K562 treated with DMSO at 1 percent for 48 hours (cell line): Measurements from ENCODE around the gene SLC32A1. TPM values are rescaled to one million over a fixed set of nuclear protein-coding genes. Genes with fewer than 3 reads are reported as not detected.

Experiments
- total RNA-seq: library from RNA; unstranded; fragments of 300-600 nt; gene quantifications from 2 replicates; pipeline ENCODE4 v1.2.3, GENCODE V29; 2022; ENCODE audit warnings: low replicate concordance; ENCODE audit errors: extremely low read depth

Gene SLC32A1
- total RNA-seq, result not detected in 2 replicates

DNA sequence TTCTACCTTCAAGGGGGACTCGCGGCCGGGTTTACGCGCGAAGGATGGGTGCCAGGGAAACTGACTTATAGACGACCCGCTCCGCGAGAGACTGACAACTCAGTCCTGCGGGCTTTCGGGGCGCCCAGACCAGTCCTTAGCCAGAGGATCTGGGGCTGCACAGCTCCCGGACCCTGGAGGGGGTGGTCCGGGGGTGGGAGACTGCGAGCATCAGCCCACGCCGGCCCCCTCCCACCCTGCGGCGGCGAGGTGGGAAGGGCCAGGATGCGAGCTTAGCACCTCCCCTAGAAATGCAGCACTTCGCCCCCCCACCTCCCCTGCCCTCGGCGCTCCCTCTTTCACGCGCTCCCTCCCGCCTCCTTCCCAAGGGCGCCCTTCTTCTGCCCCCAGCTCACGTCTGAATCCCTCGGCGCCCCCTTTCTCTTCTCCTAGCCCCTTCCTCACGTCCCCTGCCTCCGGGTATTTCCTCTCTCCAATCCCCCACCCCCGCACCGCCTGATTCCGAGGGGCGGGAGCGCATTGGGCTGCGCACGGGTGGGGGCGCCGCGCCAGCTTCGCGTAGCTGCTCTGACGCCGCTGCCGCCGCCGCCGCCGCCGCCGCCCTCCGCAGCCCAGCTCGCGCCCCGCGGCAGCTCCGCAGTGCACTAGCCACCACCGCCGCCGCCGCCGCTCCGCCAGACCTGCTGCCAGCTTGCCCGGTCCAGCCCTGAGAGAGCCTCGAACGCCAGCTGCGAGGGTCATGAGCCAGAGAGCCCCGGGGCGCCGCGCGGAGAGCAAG lies at the start of gene SLC32A1:
TSS of gene SLC32A1 (plus strand) at position 639 of the 778 bp plus-strand sequence. CDS start 239 bp downstream, outside the sequence.

DNA sequence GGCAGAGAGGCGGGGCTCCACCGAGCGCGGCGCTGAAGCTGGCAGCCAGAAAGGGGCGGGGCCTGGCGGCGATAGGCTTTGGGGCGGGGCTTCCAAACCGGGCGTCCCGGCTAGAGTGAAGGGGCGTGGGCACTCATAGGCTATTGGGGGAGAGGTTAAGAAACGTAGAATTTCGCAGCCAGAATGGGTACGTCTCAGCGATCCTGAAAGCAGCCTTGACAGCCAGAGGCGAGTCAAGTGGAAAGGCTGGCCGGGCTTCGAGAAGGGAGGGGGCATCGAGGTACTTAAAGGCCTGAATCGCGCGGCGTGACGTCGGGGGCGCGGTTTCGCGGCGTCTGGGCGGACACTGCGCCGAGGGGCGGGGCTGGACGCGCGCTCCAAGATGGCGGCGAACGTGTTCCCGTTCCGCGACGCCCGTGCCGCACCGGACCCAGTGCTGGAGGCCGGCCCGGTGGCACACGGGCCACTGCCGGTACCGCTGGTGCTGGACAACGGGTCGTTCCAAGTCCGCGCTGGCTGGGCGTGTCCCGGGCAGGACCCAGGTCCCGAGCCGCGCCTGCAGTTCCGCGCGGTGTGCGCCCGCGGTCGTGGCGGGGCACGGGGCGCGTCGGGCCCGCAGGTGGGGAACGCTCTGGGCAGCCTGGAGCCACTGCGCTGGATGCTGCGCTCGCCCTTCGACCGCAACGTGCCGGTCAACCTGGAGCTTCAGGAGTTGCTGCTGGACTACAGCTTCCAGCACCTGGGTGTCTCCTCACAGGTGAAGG lies 24.0 kb downstream of the SLC32A1 start, which contains the start of gene ACTR5:
TSS of gene ACTR5 (plus strand) at position 364 of the 764 bp plus-strand sequence. CDS start at position 383, 19 bp downstream.

Other genes starting within 250 kb of the SLC32A1 start
- not detected in 2 replicates for gene ADIG, start 143.3 kb upstream of the SLC32A1 start, total RNA-seq
- not detected in 2 replicates for gene ARHGAP40, start 122.7 kb upstream of the SLC32A1 start, total RNA-seq
- gene ACTR5, start 24.0 kb downstream of the SLC32A1 start, total RNA-seq, result not detected in 2 replicates
- not detected in 2 replicates for gene PPP1R16B, start 81.2 kb downstream of the SLC32A1 start, total RNA-seq
- gene FAM83D, start 201.9 kb downstream of the SLC32A1 start, total RNA-seq, result not detected in 2 replicates
- gene DHX35, start 237.9 kb downstream of the SLC32A1 start, total RNA-seq, result not detected in 2 replicates